MM.1S (cell line): Measurements from ENCODE around the gene SLC43A1.

Source experiments
- EZH2 ChIP-seq: fragments of 300-600 bp; sonication (generic); optimal IDR thresholded peaks from 2 replicates; pipeline ENCODE3; 2017; ENCODE audit warnings: low read depth, mild to moderate bottlenecking, antibody characterized with exemption, low read length, mixed read lengths
- EZH2phosphoT487 ChIP-seq: fragments of 300-600 bp; sonication (generic); IDR thresholded peaks from 2 replicates; pipeline ENCODE4 v1.6.1; 2018; ENCODE audit warnings: antibody characterized with exemption, low read length
- TF ChIP-seq, protein P1 (sequence below): fragments of 300-600 bp; sonication (generic); IDR thresholded peaks from 2 replicates; pipeline ENCODE4 v1.5.1; 2016; ENCODE audit warnings: antibody characterized with exemption, low read length, mixed read lengths

DNA sequence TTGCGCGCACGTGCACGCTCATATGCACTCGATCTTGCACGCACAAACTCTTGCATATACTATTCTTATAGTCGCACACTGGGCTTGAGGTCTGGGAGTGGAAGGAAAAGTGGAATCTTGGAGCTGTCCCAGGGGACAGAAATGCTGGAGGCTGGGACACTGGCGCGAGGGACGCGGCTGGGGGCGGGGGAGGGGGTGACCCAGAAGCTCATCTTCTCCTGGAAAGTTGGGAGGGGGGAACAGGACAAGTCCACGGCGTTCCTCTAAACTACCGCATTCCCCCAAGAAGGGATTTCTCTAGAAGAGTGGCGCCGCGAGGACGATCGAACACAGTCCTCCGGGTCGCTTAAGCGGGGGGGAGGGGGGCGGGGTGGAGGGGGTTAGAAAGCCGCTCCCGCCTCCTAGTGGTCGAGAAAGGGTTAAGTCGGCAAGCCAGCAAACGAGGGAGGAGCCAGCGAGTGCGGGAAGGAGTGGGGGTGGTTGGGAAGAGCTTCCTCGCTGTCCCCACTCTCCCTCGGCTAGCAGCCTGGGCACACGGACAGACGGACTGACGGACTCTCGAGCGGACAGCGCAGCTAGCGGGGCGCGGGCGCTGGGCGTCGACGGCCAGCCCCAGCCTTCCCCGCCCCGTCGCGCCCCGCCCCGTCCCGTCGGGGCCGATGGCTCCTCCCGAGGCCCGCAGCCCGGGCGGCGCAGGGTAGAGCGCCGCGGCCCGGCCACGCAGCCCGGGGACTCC, 55.3 kb downstream of the SLC43A1 start, which contains the start of gene RTN4RL2:
- TF ChIP-seq, protein P1, sequence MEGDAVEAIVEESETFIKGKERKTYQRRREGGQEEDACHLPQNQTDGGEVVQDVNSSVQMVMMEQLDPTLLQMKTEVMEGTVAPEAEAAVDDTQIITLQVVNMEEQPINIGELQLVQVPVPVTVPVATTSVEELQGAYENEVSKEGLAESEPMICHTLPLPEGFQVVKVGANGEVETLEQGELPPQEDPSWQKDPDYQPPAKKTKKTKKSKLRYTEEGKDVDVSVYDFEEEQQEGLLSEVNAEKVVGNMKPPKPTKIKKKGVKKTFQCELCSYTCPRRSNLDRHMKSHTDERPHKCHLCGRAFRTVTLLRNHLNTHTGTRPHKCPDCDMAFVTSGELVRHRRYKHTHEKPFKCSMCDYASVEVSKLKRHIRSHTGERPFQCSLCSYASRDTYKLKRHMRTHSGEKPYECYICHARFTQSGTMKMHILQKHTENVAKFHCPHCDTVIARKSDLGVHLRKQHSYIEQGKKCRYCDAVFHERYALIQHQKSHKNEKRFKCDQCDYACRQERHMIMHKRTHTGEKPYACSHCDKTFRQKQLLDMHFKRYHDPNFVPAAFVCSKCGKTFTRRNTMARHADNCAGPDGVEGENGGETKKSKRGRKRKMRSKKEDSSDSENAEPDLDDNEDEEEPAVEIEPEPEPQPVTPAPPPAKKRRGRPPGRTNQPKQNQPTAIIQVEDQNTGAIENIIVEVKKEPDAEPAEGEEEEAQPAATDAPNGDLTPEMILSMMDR = no peak
- no peak for TF ChIP-seq EZH2
- TF ChIP-seq EZH2phosphoT487 = no peak
